ENCODE measurements around the gene GAB3. TPM values are rescaled to one million over a fixed set of nuclear protein-coding genes. Genes with fewer than 3 reads are reported as not detected.

The GAB3 gene
- total RNA-seq, 1 donor from 2014 or later: 1.1 TPM

DNA sequence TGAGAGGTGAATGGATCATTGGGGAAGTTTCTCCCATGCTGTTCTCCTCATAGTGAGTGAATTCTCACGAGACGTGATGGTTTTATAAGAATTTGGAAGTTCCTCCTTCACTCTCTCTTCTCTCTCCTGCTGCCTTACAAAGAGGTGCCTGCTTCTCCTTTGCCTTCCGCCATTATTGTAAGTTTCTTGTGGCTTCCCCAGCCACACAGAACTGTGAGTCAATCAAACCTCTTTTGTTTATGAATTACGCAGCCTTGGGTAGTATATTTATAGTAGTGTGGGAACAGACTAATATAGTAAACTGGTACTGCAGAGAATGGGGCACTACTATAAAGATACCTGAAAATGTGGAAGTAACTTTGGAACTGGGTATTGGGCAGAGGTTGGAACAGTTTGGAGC lies 89.7 kb downstream of the GAB3 start:
- DNase-seq (ENCODE audit: extremely low spot score, unreplicated experiment): no peak
- no peak overlapping the region for H3K27ac Mint-ChIP-seq (ENCODE audit: unreplicated experiment)
- no peak overlapping the region for H3K4me3 Mint-ChIP-seq (ENCODE audit: unreplicated experiment)
- no peaks in the 10 kb centered on the region for H3K36me3 Mint-ChIP-seq (ENCODE audit: unreplicated experiment)
- TF ChIP-seq, protein P1, sequence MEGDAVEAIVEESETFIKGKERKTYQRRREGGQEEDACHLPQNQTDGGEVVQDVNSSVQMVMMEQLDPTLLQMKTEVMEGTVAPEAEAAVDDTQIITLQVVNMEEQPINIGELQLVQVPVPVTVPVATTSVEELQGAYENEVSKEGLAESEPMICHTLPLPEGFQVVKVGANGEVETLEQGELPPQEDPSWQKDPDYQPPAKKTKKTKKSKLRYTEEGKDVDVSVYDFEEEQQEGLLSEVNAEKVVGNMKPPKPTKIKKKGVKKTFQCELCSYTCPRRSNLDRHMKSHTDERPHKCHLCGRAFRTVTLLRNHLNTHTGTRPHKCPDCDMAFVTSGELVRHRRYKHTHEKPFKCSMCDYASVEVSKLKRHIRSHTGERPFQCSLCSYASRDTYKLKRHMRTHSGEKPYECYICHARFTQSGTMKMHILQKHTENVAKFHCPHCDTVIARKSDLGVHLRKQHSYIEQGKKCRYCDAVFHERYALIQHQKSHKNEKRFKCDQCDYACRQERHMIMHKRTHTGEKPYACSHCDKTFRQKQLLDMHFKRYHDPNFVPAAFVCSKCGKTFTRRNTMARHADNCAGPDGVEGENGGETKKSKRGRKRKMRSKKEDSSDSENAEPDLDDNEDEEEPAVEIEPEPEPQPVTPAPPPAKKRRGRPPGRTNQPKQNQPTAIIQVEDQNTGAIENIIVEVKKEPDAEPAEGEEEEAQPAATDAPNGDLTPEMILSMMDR (IDR thresholded peaks at IDR 0.05): no peak
- no peaks in the 10 kb centered on the region for H3K4me1 Mint-ChIP-seq (ENCODE audit: unreplicated experiment)
- H3K9me3 Mint-ChIP-seq (ENCODE audit: unreplicated experiment): no peaks in the 10 kb centered on the region
- H3K27me3 Mint-ChIP-seq (ENCODE audit: unreplicated experiment): peaks cover 6% of the 10 kb centered on the region

DNA sequence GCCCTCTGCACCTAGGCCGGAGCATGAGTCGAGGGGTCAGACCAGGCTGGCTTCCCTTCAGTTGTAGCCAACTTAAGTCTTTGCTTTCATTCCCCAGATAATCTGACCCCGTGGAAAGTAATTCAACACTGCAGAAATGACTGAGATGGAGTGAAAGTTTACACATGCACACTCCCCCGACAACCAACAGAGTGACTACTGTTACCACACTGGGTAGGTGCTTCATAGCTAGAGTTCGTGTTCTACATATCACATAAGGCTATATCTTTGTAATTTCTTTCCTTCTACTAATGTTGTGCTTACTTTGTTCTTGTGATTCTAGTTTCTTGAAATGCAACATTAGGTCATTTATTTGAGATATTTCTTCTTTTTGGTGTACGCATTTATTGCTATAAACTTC lies 90.3 kb downstream of the GAB3 start:
- no peak for DNase-seq (ENCODE audit: extremely low spot score, unreplicated experiment)

DNA sequence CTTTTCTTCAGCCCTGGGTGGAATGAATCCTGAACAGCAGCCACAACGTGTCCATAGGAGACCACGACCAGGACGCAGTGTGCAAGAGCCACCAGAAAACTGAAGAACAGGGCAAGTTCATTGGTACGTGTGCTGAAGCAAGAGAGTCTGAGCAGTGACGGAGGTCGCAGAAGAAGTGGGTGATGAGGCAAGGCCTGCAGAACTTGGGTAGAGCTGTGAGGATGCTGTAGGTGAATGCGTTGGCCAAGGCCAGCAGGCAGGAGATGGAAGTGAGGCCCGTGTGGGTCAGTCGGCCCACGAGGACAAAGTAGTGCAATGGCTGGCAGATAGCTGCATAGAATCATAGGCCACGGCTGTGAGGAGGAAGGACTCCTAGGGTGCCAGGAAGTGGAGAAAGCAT lies 91.9 kb downstream of the GAB3 start:
- Mint-ChIP-seq H3K27ac (ENCODE audit: unreplicated experiment) (no peak overlapping the region), H3K4me3 (ENCODE audit: unreplicated experiment) (no peak overlapping the region), H3K36me3 (ENCODE audit: unreplicated experiment) (no peaks in the 10 kb centered on the region), H3K4me1 (ENCODE audit: unreplicated experiment) (no peaks in the 10 kb centered on the region), H3K27me3 (ENCODE audit: unreplicated experiment) (peaks cover 6% of the 10 kb centered on the region), H3K9me3 (ENCODE audit: unreplicated experiment) (no peaks in the 10 kb centered on the region)
- no peak for DNase-seq (ENCODE audit: extremely low spot score, unreplicated experiment)
- TF ChIP-seq, protein P1 (IDR thresholded peaks at IDR 0.05): no peak

More for the DNA sequence above, 90.3 kb downstream of the GAB3 start:
- TF ChIP-seq, protein P1 (IDR thresholded peaks at IDR 0.05): no peak
- Mint-ChIP-seq H3K27me3 (ENCODE audit: unreplicated experiment) (peaks cover 6% of the 10 kb centered on the region), H3K9me3 (ENCODE audit: unreplicated experiment) (no peaks in the 10 kb centered on the region), H3K4me3 (ENCODE audit: unreplicated experiment) (no peak overlapping the region), H3K4me1 (ENCODE audit: unreplicated experiment) (no peaks in the 10 kb centered on the region), H3K36me3 (ENCODE audit: unreplicated experiment) (no peaks in the 10 kb centered on the region), H3K27ac (ENCODE audit: unreplicated experiment) (no peak overlapping the region)

DNA sequence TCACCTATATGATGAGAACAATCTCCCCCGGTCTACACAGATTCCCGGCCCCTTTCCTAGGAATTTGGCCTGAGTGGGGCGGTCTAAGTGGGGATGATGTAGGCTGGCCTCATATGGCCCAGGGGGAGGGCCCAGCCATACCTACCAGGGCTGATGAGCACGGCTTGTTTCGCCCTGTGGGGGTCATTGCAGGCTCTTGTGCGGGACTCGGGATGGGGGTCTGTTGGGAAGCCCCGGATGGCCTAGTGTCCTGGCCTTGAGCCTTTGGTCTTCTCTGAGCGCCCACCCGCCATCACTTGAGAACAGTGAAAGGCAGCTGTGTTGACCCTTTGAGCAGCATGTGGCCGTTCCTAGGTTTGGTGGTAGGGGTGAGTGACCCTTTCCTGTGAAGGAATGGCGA lies 92.7 kb downstream of the GAB3 start:
- Mint-ChIP-seq H3K4me3 (ENCODE audit: unreplicated experiment) (no peak overlapping the region), H3K27me3 (ENCODE audit: unreplicated experiment) (peaks cover 6% of the 10 kb centered on the region), H3K27ac (ENCODE audit: unreplicated experiment) (no peak overlapping the region), H3K9me3 (ENCODE audit: unreplicated experiment) (no peaks in the 10 kb centered on the region), H3K4me1 (ENCODE audit: unreplicated experiment) (no peaks in the 10 kb centered on the region), H3K36me3 (ENCODE audit: unreplicated experiment) (no peaks in the 10 kb centered on the region)
- TF ChIP-seq, protein P1 (IDR thresholded peaks at IDR 0.05): no peak
- peak; percentile 77 for DNase-seq (ENCODE audit: extremely low spot score, unreplicated experiment)

DNA sequence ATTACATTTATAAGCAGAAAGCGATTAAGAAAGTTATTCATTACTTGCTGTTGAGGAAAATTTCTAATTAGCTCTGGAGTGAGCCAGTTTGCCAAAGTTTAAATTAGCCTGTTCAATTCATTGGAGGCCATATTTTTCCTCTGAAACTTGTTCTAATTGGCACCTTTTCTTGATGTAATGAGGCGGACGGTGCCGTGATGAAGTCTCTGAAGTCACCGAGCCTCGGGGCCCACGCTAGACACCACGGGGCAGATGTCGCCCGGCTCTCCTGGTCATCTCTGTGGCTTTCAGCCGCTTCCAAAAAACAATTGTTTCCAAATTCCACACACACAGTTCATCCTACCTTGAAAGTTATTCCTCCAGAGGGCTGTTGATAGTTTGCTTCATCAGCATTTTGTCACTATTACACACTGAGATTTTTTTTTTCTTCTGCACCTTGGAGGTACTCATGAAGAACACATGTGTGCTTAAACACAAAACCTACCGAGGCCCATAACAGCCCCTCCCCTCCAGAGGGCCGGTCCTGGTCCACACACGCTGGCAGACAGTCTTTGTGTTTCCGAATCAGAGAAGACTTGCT lies 93.6 kb downstream of the GAB3 start:
- Mint-ChIP-seq H3K27me3 (ENCODE audit: unreplicated experiment) (peaks cover 3% of the 10 kb centered on the region), H3K36me3 (ENCODE audit: unreplicated experiment) (no peaks in the 10 kb centered on the region)

More for the DNA sequence above, 93.6 kb downstream of the GAB3 start:
- no peaks in the 10 kb centered on the region for H3K4me1 Mint-ChIP-seq (ENCODE audit: unreplicated experiment)
- no peaks in the 10 kb centered on the region for H3K9me3 Mint-ChIP-seq (ENCODE audit: unreplicated experiment)
- TF ChIP-seq, protein P1 (IDR thresholded peaks at IDR 0.05): no peak
- DNase-seq (ENCODE audit: extremely low spot score, unreplicated experiment): peak; percentile 70
- H3K27ac Mint-ChIP-seq (ENCODE audit: unreplicated experiment): no peak overlapping the region
- H3K4me3 Mint-ChIP-seq (ENCODE audit: unreplicated experiment): no peak overlapping the region

Measured in osteocyte (in vitro differentiated cells).